Heart left ventricle (tissue), 13 donors: ENCODE results near the gene ATP6V1G1.

Experiments used
- CTCF ChIP-seq, 12 donors: fragments of 200-600 bp; sonication (generic) in 4 of 12; IDR thresholded peaks; one replicate each; pipeline versions ENCODE4 v1.5.0 to v1.8.0; 2018 to 2022; ENCODE audit warnings: antibody characterized with exemption in 12 of 12, mild to moderate bottlenecking in 5 of 12
- POLR2A ChIP-seq, 2 donors: fragments of 450-650 bp; IDR thresholded peaks; one replicate each; pipeline ENCODE4 v1.6.1; 2017; ENCODE audit warnings: antibody characterized with exemption in 2 of 2, mild to moderate bottlenecking in 2 of 2, moderate library complexity in 2 of 2
- donor health status: ischemic (EF 13 %, LVEDD 7.1; RV severe dilation, severe dysfunction).
- donor health status: DM: no; HTN: yes; CAD: no.
- donor health status: DM: no; HTN: no; CAD: no.
- donor health status: ischemic (EF 25% LVEDD 6.9; RV normal size, moderate dysfunction).
- donor health status: ischemic (EF 25% LVEDD 5.7; RV mildly dilated, moderate dysfunction).
- donor health status: ischemic (EF 35%, LVEDD 5.7; RV mildly dilated, moderate dysfunction).
- donor health status: nonischemic (EF 11% LVEDD 7.7; RV severe dilation, severe dysfunction).
- donor health status: DM: yes; HTN: yes; CAD: no.
- donor health status: PGD.
- donor health status: ischemic (EF 29% LVEDD 5.4; RV normal size, mild dysfunction).
- donor health status: nonischemic (EF 23%, LVEDD 6.1; RV moderate dilation, normal function).

- TF ChIP-seq CTCF (IDR thresholded peaks at IDR 0.05), result no peak
- TF ChIP-seq POLR2A (IDR thresholded peaks at IDR 0.05), result no peak
Measured at GRCh38 chr9:114629563-114630090, 42.1 kb downstream of the ATP6V1G1 start.
